ENCODE measurements around the gene DDX60.

GRCh38 chr4:168248176-168248710 lies 70.3 kb downstream of the DDX60 start:
- TF ChIP-seq CTCF (IDR thresholded peaks at IDR 0.05; ENCODE audit: poor library complexity) (no peak), EZH2phosphoT487 (IDR thresholded peaks at IDR 0.05; ENCODE audit: low read depth, severe bottlenecking, unreplicated experiment) (no peak)

Measured in hepatocyte (in vitro differentiated cells).